Measurements from ENCODE around the gene LAMB1. TPM values are rescaled to one million over a fixed set of nuclear protein-coding genes. Genes with fewer than 3 reads are reported as not detected.

LAMB1 gene
- total RNA-seq, 1 experiment from 2014 or later: 32.0 TPM

DNA sequence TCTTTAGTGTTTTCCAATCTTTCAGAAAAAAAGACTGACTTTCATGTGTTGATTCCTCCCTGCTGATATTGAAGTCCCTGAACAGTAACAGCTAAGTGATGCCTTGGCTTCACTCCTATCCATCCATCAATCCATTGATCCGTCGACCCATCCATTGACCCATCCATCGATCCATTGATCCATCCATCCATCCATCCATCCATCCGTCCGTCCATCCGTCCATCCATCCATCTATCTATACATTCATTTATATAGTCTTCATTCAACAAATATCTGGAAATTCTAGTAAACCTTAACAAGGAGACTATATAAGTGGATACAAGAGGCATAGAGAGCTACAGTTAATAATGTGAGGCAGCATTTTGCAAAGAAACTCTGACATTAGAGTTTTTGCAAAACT is 21.6 kb upstream of the LAMB1 start (continued):
- TF ChIP-seq ELF1 (IDR thresholded peaks at IDR 0.05; ENCODE audit: borderline replicate concordance, low read depth): no peak
- no peak for TF ChIP-seq ZNF274 (IDR thresholded peaks at IDR 0.05; ENCODE audit: low read depth, low read length)
- TF ChIP-seq POLR2AphosphoS5 (IDR thresholded peaks at IDR 0.05; ENCODE audit: low read depth, low read length): no peak

DNA sequence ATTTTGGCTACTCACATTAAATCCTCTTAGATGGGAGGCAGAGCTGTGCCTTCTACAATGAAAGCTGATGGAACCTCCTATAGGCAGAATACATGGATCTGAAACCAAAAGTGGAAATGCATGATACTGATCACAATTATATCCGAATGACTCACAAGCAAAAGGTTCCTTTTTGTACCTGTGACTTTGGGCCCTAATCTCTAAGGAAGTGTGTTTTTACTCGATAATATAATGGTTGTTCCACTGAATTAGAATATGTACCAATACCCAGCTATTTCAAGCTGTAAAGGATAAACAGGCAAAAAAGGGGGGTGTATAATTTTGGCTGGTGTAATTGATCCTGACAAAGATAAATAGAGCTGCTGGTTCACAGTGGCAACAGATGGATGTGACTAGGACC is 17.6 kb upstream of the LAMB1 start:
- Histone ChIP-seq H3K36me3 (ENCODE audit: control insufficient read depth in 1 of 2, insufficient read depth in 2 of 2, low read length in 2 of 2) (no peaks in the 10 kb centered on the region), H3K79me2 (ENCODE audit: insufficient read depth, low read length) (no peaks in the 10 kb centered on the region), H3K9ac (ENCODE audit: low read length) (no peak overlapping the region), H2AFZ (ENCODE audit: low read depth, low read length, poor library complexity, severe bottlenecking) (no peak overlapping the region), H3K4me2 (ENCODE audit: low read length) (no peak overlapping the region), H3K4me3 (replicated peaks in 1 of 2; ENCODE audit: low read depth in 1 of 2, low read length in 2 of 2) (no peak overlapping the region), H4K20me1 (ENCODE audit: insufficient read depth) (no peaks in the 10 kb centered on the region), H3K27me3 (ENCODE audit: insufficient read depth, low read length) (no peaks in the 10 kb centered on the region), H3K4me1 (ENCODE audit: control insufficient read depth in 1 of 2, insufficient read depth in 2 of 2, low read length in 2 of 2) (peaks cover 9 to 16% of the 10 kb centered on the region in 2 experiments), H3K27ac (ENCODE audit: low read depth, low read length) (no peak overlapping the region), H3K9me3 (ENCODE audit: control insufficient read depth in 1 of 2, insufficient read depth in 1 of 2, low read depth in 1 of 2, low read length in 2 of 2) (no peaks in the 10 kb centered on the region), H3K9me2 (ENCODE audit: insufficient read depth) (no peaks in the 10 kb centered on the region)
- intact Hi-C loops (cut with micrococcal nuclease): no loop called here
- no TSS peak for BruUV-seq (replicated peaks)
- CTCF ChIA-PET: no interaction called here
- no peak for TF ChIP-seq SIN3A (IDR thresholded peaks at IDR 0.05; ENCODE audit: low read depth)
- TF ChIP-seq RAD21 (IDR thresholded peaks at IDR 0.05; ENCODE audit: low read depth): no peak
- no peak for TF ChIP-seq EZH2 (IDR thresholded peaks at IDR 0.05)
- TF ChIP-seq EGR1 (IDR thresholded peaks at IDR 0.05; ENCODE audit: low read depth): no peak
- TF ChIP-seq POLR2A (IDR thresholded peaks at IDR 0.05; ENCODE audit: borderline replicate concordance, extremely low read depth, insufficient read depth, insufficient read length): no peak
- TF ChIP-seq FOSL1 (IDR thresholded peaks at IDR 0.05; ENCODE audit: low read depth): no peak
- TF ChIP-seq, protein P1, sequence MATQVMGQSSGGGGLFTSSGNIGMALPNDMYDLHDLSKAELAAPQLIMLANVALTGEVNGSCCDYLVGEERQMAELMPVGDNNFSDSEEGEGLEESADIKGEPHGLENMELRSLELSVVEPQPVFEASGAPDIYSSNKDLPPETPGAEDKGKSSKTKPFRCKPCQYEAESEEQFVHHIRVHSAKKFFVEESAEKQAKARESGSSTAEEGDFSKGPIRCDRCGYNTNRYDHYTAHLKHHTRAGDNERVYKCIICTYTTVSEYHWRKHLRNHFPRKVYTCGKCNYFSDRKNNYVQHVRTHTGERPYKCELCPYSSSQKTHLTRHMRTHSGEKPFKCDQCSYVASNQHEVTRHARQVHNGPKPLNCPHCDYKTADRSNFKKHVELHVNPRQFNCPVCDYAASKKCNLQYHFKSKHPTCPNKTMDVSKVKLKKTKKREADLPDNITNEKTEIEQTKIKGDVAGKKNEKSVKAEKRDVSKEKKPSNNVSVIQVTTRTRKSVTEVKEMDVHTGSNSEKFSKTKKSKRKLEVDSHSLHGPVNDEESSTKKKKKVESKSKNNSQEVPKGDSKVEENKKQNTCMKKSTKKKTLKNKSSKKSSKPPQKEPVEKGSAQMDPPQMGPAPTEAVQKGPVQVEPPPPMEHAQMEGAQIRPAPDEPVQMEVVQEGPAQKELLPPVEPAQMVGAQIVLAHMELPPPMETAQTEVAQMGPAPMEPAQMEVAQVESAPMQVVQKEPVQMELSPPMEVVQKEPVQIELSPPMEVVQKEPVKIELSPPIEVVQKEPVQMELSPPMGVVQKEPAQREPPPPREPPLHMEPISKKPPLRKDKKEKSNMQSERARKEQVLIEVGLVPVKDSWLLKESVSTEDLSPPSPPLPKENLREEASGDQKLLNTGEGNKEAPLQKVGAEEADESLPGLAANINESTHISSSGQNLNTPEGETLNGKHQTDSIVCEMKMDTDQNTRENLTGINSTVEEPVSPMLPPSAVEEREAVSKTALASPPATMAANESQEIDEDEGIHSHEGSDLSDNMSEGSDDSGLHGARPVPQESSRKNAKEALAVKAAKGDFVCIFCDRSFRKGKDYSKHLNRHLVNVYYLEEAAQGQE (IDR thresholded peaks at IDR 0.05; ENCODE audit: low read depth): no peak
- TF ChIP-seq, protein P2, sequence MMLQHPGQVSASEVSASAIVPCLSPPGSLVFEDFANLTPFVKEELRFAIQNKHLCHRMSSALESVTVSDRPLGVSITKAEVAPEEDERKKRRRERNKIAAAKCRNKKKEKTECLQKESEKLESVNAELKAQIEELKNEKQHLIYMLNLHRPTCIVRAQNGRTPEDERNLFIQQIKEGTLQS (IDR thresholded peaks at IDR 0.05): no peak
- TF ChIP-seq ZNF274 (IDR thresholded peaks at IDR 0.05; ENCODE audit: low read depth, low read length): no peak
- no peak for TF ChIP-seq SRF (IDR thresholded peaks at IDR 0.05; ENCODE audit: low read depth)
- no peak for TF ChIP-seq JUND (IDR thresholded peaks at IDR 0.05)
- no peak for TF ChIP-seq EZH2phosphoT487 (IDR thresholded peaks at IDR 0.05; ENCODE audit: borderline replicate concordance)
- TF ChIP-seq CBX3 (IDR thresholded peaks at IDR 0.05; ENCODE audit: low read depth): no peak
- TF ChIP-seq, protein P3, sequence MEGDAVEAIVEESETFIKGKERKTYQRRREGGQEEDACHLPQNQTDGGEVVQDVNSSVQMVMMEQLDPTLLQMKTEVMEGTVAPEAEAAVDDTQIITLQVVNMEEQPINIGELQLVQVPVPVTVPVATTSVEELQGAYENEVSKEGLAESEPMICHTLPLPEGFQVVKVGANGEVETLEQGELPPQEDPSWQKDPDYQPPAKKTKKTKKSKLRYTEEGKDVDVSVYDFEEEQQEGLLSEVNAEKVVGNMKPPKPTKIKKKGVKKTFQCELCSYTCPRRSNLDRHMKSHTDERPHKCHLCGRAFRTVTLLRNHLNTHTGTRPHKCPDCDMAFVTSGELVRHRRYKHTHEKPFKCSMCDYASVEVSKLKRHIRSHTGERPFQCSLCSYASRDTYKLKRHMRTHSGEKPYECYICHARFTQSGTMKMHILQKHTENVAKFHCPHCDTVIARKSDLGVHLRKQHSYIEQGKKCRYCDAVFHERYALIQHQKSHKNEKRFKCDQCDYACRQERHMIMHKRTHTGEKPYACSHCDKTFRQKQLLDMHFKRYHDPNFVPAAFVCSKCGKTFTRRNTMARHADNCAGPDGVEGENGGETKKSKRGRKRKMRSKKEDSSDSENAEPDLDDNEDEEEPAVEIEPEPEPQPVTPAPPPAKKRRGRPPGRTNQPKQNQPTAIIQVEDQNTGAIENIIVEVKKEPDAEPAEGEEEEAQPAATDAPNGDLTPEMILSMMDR (IDR thresholded peaks at IDR 0.05 in 2 of 3, conservative IDR thresholded peaks at IDR 0.05 in 1 of 3; ENCODE audit: borderline replicate concordance in 1 of 3, insufficient read depth in 1 of 3, low read depth in 2 of 3, low read length in 2 of 3): no peak
- TF ChIP-seq, protein P4, sequence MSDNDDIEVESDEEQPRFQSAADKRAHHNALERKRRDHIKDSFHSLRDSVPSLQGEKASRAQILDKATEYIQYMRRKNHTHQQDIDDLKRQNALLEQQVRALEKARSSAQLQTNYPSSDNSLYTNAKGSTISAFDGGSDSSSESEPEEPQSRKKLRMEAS (IDR thresholded peaks at IDR 0.05): no peak
- TF ChIP-seq TCF7L2 (IDR thresholded peaks at IDR 0.05; ENCODE audit: borderline replicate concordance, extremely low read depth, insufficient read depth, insufficient read length): no peak
- no peak for TF ChIP-seq SP1 (IDR thresholded peaks at IDR 0.05; ENCODE audit: low read depth)
- no peak for TF ChIP-seq YY1 (IDR thresholded peaks at IDR 0.05; ENCODE audit: extremely low read depth, insufficient replicate concordance, low read depth, low read length)
- ATAC-seq (no peak), DNase-seq (ENCODE audit: low read depth, low spot score) (no peak)
- POLR2A ChIA-PET: no interaction called here
- RAD21 ChIA-PET (ENCODE audit: low non-redundant PET in 1 of 2, low total read pairs in 2 of 2, uncharacterized antibody in 2 of 2, unreplicated experiment in 2 of 2): no interaction called here

All from HCT116 (cell line).